HepG2 (cell line): ENCODE measurements around the gene AKAP12. TPM values are rescaled to one million over a fixed set of nuclear protein-coding genes. Genes with fewer than 3 reads are reported as not detected.
A peak's percentile ranks its signal among the peaks of the same experiment; 100 is the strongest.

Source experiments
- FOSL1 ChIP-seq: sonication (generic); formaldehyde crosslinking; IDR thresholded peaks from 2 replicates; pipeline ENCODE4 v1.9.0; 2021; ENCODE audit warnings: missing genetic modification reagents, borderline replicate concordance
- HOMEZ ChIP-seq: IDR thresholded peaks from 2 replicates; pipeline ENCODE4 v1.6.1; 2016; ENCODE audit warnings: low read depth
- MAFK ChIP-seq, 2 experiments: IDR thresholded peaks in 1 of 2; conservative IDR thresholded peaks in 1 of 2; 2 replicates each; pipeline ENCODE4 v1.6.1; 2011; ENCODE audit warnings: improper control_type of control experiment in 2 of 2, low read length in 2 of 2
- MTA1 ChIP-seq: sonication (generic); formaldehyde crosslinking; IDR thresholded peaks from 2 replicates; pipeline ENCODE4 v1.4.0; 2020; ENCODE audit warnings: missing genetic modification reagents, mild to moderate bottlenecking, borderline replicate concordance
- NFIC ChIP-seq: IDR thresholded peaks from 2 replicates; pipeline ENCODE4 v1.6.1; 2012; ENCODE audit warnings: mild to moderate bottlenecking, low read length, inconsistent platforms
- PHF5A ChIP-seq: IDR thresholded peaks from one replicate; pipeline ENCODE4 v1.6.1; 2018; ENCODE audit warnings: low read depth, missing genetic modification reagents; ENCODE audit not compliant: unreplicated experiment
- RAD21 ChIP-seq: fragments of 450-650 bp; formaldehyde crosslinking; IDR thresholded peaks from 2 replicates; pipeline ENCODE4 v1.5.0; 2020; ENCODE audit warnings: mild to moderate bottlenecking
- SMARCE1 ChIP-seq: fragments of 450-650 bp; IDR thresholded peaks from 2 replicates; pipeline ENCODE4 v1.6.1; 2017; ENCODE audit warnings: borderline replicate concordance
- SOX13 ChIP-seq, 3 experiments: fragments of 450-650 bp in 1 of 3; sonication (generic) in 1 of 3; formaldehyde crosslinking in 1 of 3; IDR thresholded peaks in 2 of 3; conservative IDR thresholded peaks in 1 of 3; 2 replicates each; pipeline versions ENCODE4 v1.5.0 to v1.6.1; 2016 to 2020; ENCODE audit warnings: antibody characterized with exemption in 1 of 3, mild to moderate bottlenecking in 1 of 3, missing compliant biosample characterization in 1 of 3, missing genetic modification reagents in 1 of 3, moderate library complexity in 1 of 3
- TCF12 ChIP-seq, 2 experiments: fragments of 450-650 bp in 1 of 2; sonication (generic) in 1 of 2; formaldehyde crosslinking in 1 of 2; IDR thresholded peaks; 2 replicates each; pipeline versions ENCODE4 v1.6.1 to v1.8.0; 2017 to 2022; ENCODE audit warnings: antibody characterized with exemption in 1 of 2, mild to moderate bottlenecking in 1 of 2, missing genetic modification reagents in 1 of 2, moderate library complexity in 1 of 2
- ZBTB1 ChIP-seq: sonication (generic); formaldehyde crosslinking; IDR thresholded peaks from 2 replicates; pipeline ENCODE4 v1.4.0; 2020; ENCODE audit warnings: missing genetic modification reagents, borderline replicate concordance
- ZKSCAN1 ChIP-seq: fragments of 150-350 bp; IDR thresholded peaks from 2 replicates; pipeline ENCODE4 v1.6.1; 2014; ENCODE audit warnings: low read length
- ZNF232 ChIP-seq: sonication (generic); formaldehyde crosslinking; IDR thresholded peaks from 2 replicates; pipeline ENCODE4 v1.4.0; 2020; ENCODE audit warnings: missing genetic modification reagents, borderline replicate concordance
- ZNF274 ChIP-seq: sonication (generic); formaldehyde crosslinking; IDR thresholded peaks from 2 replicates; pipeline ENCODE4 v1.5.1; 2020; ENCODE audit warnings: mild to moderate bottlenecking, missing genetic modification reagents
- ZNF629 ChIP-seq: sonication (generic); formaldehyde crosslinking; conservative IDR thresholded peaks from 2 replicates; pipeline ENCODE4 v1.5.0; 2020; ENCODE audit warnings: missing genetic modification reagents
- ZNF660 ChIP-seq: sonication (generic); formaldehyde crosslinking; IDR thresholded peaks from 2 replicates; pipeline ENCODE4 v1.5.1; 2020; ENCODE audit warnings: mild to moderate bottlenecking, low read depth, missing genetic modification reagents, borderline replicate concordance
- polyA plus RNA-seq, 8 experiments: library from polyadenylated mRNA; depleted of rRNA in 3 of 8; stranded (reverse) in 7 of 8; unstranded in 1 of 8; fragments of >200 nt; fragmentation: Illumina TruSeq in 4 of 8; extraction: Trizol in 4 of 8; gene quantifications; 2 replicates each; pipeline versions ENCODE4 v1.2.1 to v1.2.3, GENCODE V29; 2011 to 2016; ENCODE audit warnings: low read depth in 4 of 8, missing spikeins in 1 of 8, mixed read lengths in 1 of 8; ENCODE audit not compliant: insufficient read depth in 1 of 8
- total RNA-seq, 5 experiments: library from RNA; depleted of rRNA; stranded (reverse); fragments of >200 nt; fragmentation: Illumina TruSeq; extraction: Trizol; gene quantifications; 2 replicates each; pipeline ENCODE4 v1.2.3, GENCODE V29; 2016; ENCODE audit warnings: low read depth in 1 of 5
- TF ChIP-seq, protein P1 (sequence below): IDR thresholded peaks from 2 replicates; pipeline ENCODE4 v1.6.1; 2016; ENCODE audit warnings: missing compliant biosample characterization, missing genetic modification reagents, borderline replicate concordance
- TF ChIP-seq, protein P2 (sequence below): sonication (generic); formaldehyde crosslinking; conservative IDR thresholded peaks from 2 replicates; pipeline ENCODE4 v1.4.0; 2020; ENCODE audit warnings: mild to moderate bottlenecking, missing genetic modification reagents, moderate library complexity

AKAP12 gene
- total and polyA plus RNA-seq, 2 of the 13 experiments (the other 11 are each of a cell fraction or from before 2014, with no cell fraction given), result 10.6 to 19.0 TPM

DNA sequence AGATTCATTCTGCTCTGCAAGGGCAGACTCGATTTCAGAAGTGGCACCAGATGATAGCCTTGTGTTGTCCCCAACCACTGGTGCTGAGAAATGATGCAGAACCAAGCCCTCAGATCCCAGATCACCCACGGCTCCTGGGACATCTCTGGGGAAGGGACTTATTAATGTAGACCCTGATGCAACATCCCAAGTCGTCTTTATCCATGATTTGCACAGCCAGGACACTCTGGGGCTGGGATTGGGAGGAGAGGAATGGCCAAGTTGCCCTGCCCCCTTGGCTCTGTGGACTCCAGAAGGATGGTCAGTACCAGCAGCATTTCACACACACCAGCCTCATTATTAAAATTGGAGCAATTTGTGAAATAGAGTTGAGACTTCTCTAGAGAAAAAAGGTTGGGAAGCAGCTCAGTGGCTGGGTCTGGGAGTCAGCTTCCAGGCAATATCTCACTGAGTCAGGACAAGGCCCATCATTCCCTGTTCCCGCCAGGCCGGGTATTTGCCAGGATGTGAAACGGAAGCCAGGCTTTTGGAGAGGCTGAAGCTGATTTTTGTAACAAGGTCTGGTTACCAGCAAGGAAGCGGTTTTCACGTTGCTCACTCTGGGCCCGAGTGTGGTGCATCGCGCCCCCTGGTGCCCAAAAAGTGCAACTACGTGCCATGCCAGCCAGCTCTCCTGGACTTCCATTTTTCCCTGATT is 84.2 kb downstream of the AKAP12 start (continued):
- TF ChIP-seq, protein P1, sequence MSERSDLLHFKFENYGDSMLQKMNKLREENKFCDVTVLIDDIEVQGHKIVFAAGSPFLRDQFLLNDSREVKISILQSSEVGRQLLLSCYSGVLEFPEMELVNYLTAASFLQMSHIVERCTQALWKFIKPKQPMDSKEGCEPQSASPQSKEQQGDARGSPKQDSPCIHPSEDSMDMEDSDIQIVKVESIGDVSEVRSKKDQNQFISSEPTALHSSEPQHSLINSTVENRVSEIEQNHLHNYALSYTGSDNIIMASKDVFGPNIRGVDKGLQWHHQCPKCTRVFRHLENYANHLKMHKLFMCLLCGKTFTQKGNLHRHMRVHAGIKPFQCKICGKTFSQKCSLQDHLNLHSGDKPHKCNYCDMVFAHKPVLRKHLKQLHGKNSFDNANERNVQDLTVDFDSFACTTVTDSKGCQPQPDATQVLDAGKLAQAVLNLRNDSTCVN (CRISPR knock-in tag), result peak; percentile 48; the same call in 1 of the 2 replicates
- TF ChIP-seq ZNF232 (CRISPR knock-in tag) (no peak), ZNF629 (CRISPR knock-in tag) (no peak), SMARCE1 (no peak), MAFK (conservative IDR thresholded peaks at IDR 0.05 in 1 of 2, IDR thresholded peaks at IDR 0.05 in 1 of 2; ENCODE audit: low read length in 2 of 2) (no peak), PHF5A (CRISPR knock-in tag) (no peak), SOX13 (IDR thresholded peaks at IDR 0.05) (no peak), SOX13 (CRISPR knock-in tag; conservative IDR thresholded peaks at IDR 0.05 in 1 of 2, IDR thresholded peaks at IDR 0.05 in 1 of 2) (peak in 1 of 2 experiments; percentile 27; a peak in 1 of 4 replicates), ZBTB1 (no peak), FOSL1 (CRISPR knock-in tag) (no peak), RAD21 (CRISPR knock-in tag) (peak; percentile 99), TCF12 (IDR thresholded peaks at IDR 0.05) (no peak), TCF12 (CRISPR knock-in tag; IDR thresholded peaks at IDR 0.05) (no peak), ZNF660 (CRISPR knock-in tag) (no peak), ZKSCAN1 (no peak), ZNF274 (CRISPR knock-in tag) (0 out of 2 replicates have a peak, but pooled peaks have one; percentile 52), HOMEZ (CRISPR knock-in tag) (peak; percentile 52; the same call in 1 of the 2 replicates), MTA1 (CRISPR knock-in tag) (peak; percentile 60; the same call in 1 of the 2 replicates), NFIC (no peak)
- TF ChIP-seq, protein P2, sequence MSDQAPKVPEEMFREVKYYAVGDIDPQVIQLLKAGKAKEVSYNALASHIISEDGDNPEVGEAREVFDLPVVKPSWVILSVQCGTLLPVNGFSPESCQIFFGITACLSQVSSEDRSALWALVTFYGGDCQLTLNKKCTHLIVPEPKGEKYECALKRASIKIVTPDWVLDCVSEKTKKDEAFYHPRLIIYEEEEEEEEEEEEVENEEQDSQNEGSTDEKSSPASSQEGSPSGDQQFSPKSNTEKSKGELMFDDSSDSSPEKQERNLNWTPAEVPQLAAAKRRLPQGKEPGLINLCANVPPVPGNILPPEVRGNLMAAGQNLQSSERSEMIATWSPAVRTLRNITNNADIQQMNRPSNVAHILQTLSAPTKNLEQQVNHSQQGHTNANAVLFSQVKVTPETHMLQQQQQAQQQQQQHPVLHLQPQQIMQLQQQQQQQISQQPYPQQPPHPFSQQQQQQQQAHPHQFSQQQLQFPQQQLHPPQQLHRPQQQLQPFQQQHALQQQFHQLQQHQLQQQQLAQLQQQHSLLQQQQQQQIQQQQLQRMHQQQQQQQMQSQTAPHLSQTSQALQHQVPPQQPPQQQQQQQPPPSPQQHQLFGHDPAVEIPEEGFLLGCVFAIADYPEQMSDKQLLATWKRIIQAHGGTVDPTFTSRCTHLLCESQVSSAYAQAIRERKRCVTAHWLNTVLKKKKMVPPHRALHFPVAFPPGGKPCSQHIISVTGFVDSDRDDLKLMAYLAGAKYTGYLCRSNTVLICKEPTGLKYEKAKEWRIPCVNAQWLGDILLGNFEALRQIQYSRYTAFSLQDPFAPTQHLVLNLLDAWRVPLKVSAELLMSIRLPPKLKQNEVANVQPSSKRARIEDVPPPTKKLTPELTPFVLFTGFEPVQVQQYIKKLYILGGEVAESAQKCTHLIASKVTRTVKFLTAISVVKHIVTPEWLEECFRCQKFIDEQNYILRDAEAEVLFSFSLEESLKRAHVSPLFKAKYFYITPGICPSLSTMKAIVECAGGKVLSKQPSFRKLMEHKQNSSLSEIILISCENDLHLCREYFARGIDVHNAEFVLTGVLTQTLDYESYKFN (CRISPR knock-in tag), result peak; percentile 45; the same call in 1 of the 2 replicates
